SK-N-SH treated with all-trans-retinoic acid at 6 μM for 48 hours (cell line): ENCODE results near the gene PPP2R3C.

ENCODE experiments used
- ARNTL ChIP-seq: fragments of 450-650 bp; formaldehyde crosslinking; IDR thresholded peaks from 2 replicates; pipeline ENCODE4 v1.5.0; 2020; ENCODE audit warnings: low read depth, mild to moderate bottlenecking, moderate library complexity, borderline replicate concordance
- BACH2 ChIP-seq: fragments of 250-450 bp; sonication (Bioruptor Pico); IDR thresholded peaks from 2 replicates; pipeline ENCODE4 v1.9.0; 2021; ENCODE audit warnings: mild to moderate bottlenecking, borderline replicate concordance
- CREB5 ChIP-seq: fragments of 250-450 bp; sonication (Bioruptor Pico); IDR thresholded peaks from 2 replicates; pipeline ENCODE4 v1.5.1; 2020; ENCODE audit warnings: low read depth, mild to moderate bottlenecking, moderate library complexity
- GLIS3 ChIP-seq: fragments of 250-450 bp; sonication (Bioruptor Pico); IDR thresholded peaks from 2 replicates; pipeline ENCODE4 v1.5.0; 2020; ENCODE audit warnings: mild to moderate bottlenecking, moderate library complexity
- OSR1 ChIP-seq: fragments of 250-450 bp; sonication (Bioruptor Pico); IDR thresholded peaks from 2 replicates; pipeline ENCODE4 v1.8.0; 2022; ENCODE audit warnings: moderate library complexity, mild to moderate bottlenecking, inconsistent platforms
- PATZ1 ChIP-seq: fragments of 250-450 bp; sonication (Bioruptor Pico); IDR thresholded peaks from 2 replicates; pipeline ENCODE4 v1.8.0; 2020; ENCODE audit warnings: mild to moderate bottlenecking, moderate library complexity, borderline replicate concordance
- RARB ChIP-seq: fragments of 250-450 bp; sonication (Bioruptor Pico); IDR thresholded peaks from 2 replicates; pipeline ENCODE4 v1.8.0; 2021; ENCODE audit warnings: mild to moderate bottlenecking, moderate library complexity
- TCF4 ChIP-seq: fragments of 250-450 bp; sonication (Bioruptor Pico); IDR thresholded peaks from 2 replicates; pipeline ENCODE4 v1.8.0; 2021; ENCODE audit warnings: mild to moderate bottlenecking, moderate library complexity, borderline replicate concordance
- TOX ChIP-seq: fragments of 250-450 bp; sonication (Bioruptor Pico); IDR thresholded peaks from 2 replicates; pipeline ENCODE4 v1.8.0; 2021; ENCODE audit warnings: mild to moderate bottlenecking, moderate library complexity, borderline replicate concordance
- TSHZ2 ChIP-seq: fragments of 250-450 bp; sonication (Bioruptor Pico); IDR thresholded peaks from 2 replicates; pipeline ENCODE4 v1.5.0; 2020; ENCODE audit warnings: mild to moderate bottlenecking, moderate library complexity
- ZC3H10 ChIP-seq: fragments of 250-450 bp; sonication (Bioruptor Pico); IDR thresholded peaks from 2 replicates; pipeline ENCODE4 v1.5.1; 2021; ENCODE audit warnings: mild to moderate bottlenecking, moderate library complexity
- ZFP3 ChIP-seq: fragments of 250-450 bp; sonication (Bioruptor Pico); IDR thresholded peaks from 2 replicates; pipeline ENCODE4 v1.5.0; 2020; ENCODE audit warnings: mild to moderate bottlenecking, moderate library complexity
- ZNF70 ChIP-seq: fragments of 450-650 bp; formaldehyde crosslinking; IDR thresholded peaks from 2 replicates; pipeline ENCODE4 v1.5.0; 2020; ENCODE audit warnings: mild to moderate bottlenecking, moderate library complexity
- ZNF8 ChIP-seq: fragments of 450-650 bp; formaldehyde crosslinking; IDR thresholded peaks from 2 replicates; pipeline ENCODE4 v1.5.0; 2020; ENCODE audit warnings: mild to moderate bottlenecking, moderate library complexity

- no peak for TF ChIP-seq PATZ1 (CRISPR knock-in tag)
- TF ChIP-seq OSR1: no peak
- no peak for TF ChIP-seq TSHZ2
- TF ChIP-seq ZC3H10: no peak
- no peak for TF ChIP-seq ARNTL
- no peak for TF ChIP-seq TOX (CRISPR knock-in tag)
- TF ChIP-seq GLIS3 (CRISPR knock-in tag): no peak
- TF ChIP-seq ZNF8 (CRISPR knock-in tag): no peak
- no peak for TF ChIP-seq ZNF70 (CRISPR knock-in tag)
- TF ChIP-seq CREB5 (CRISPR knock-in tag): no peak
- TF ChIP-seq TCF4 (CRISPR knock-in tag): no peak
- no peak for TF ChIP-seq ZFP3 (CRISPR knock-in tag)
- no peak for TF ChIP-seq BACH2 (CRISPR knock-in tag)
- no peak for TF ChIP-seq RARB (CRISPR knock-in tag)
Measured at GRCh38 chr14:35116242-35116641, 5.5 kb downstream of the PPP2R3C start.
